Measurements from ENCODE around the gene RBMS2.
"Not testable (repeated sequence)": the region's sequence is repeated elsewhere in the genome, so short reads cannot be mapped to it uniquely, and the experiment has no call there.

RBMS2 gene

DNA sequence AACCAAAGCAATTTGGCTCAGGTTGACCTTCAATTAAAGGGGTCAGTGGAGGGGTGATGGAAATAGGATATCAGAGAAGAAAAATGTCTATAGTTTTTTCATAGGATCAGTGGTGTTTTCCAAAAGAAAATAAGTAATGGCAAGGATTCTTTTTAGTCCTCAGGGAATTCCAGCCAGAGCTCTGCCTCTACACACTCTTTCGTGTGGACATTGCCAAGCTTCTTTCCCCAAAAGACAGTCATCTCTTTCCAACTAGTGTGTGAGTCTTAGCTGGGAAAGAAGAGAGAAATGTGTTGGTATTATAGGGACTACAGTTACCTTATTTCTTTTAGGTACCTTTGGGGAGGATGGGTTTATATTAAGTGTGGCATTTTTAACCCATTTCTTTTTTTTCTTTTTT, 46.5 kb downstream of the RBMS2 start:
- TF ChIP-seq, protein P1, sequence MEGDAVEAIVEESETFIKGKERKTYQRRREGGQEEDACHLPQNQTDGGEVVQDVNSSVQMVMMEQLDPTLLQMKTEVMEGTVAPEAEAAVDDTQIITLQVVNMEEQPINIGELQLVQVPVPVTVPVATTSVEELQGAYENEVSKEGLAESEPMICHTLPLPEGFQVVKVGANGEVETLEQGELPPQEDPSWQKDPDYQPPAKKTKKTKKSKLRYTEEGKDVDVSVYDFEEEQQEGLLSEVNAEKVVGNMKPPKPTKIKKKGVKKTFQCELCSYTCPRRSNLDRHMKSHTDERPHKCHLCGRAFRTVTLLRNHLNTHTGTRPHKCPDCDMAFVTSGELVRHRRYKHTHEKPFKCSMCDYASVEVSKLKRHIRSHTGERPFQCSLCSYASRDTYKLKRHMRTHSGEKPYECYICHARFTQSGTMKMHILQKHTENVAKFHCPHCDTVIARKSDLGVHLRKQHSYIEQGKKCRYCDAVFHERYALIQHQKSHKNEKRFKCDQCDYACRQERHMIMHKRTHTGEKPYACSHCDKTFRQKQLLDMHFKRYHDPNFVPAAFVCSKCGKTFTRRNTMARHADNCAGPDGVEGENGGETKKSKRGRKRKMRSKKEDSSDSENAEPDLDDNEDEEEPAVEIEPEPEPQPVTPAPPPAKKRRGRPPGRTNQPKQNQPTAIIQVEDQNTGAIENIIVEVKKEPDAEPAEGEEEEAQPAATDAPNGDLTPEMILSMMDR (IDR thresholded peaks at IDR 0.05; ENCODE audit: low read depth, low read length, missing control alignments): no peak
- no peak overlapping the region for H3K27ac ChIP-seq
- no peak for DNase-seq
- no peaks in the 10 kb centered on the region for H3K27me3 ChIP-seq (replicated peaks)
- H3K4me3 ChIP-seq (ENCODE audit: low read depth, low read length): no peak overlapping the region
- H3K36me3 ChIP-seq (replicated peaks): peaks cover 52% of the 10 kb centered on the region
- in situ Hi-C loops (cut with HindIII; ENCODE audit: low pct_ligation_motif_present, low sequenced_read_pairs): no loop called here

DNA sequence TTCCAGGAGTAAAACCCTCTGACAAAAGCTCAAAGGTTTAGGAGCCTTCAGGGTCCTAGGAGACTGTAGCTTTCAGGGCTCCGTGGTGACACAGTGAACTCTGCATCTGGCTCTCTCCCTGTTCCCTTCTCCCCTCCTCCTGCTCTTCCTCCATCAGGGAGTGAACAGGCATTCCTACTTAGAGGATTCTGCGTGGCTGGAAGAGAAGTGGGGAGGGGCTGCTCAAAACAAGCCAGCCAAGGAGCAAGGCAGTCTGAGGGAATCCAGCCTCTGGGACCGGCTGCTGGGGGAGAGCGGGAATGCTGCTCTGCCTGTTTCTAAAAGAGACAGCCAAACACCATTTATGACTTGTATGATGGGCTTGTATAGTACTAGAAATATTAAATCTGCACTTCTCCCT, 49.5 kb downstream of the RBMS2 start:
- in situ Hi-C loops (cut with HindIII; ENCODE audit: low pct_ligation_motif_present, low sequenced_read_pairs): no loop called here
- no peak for DNase-seq
- no peak overlapping the region for H3K27ac ChIP-seq
- TF ChIP-seq, protein P1 (IDR thresholded peaks at IDR 0.05; ENCODE audit: low read depth, low read length, missing control alignments): no peak
- no peak overlapping the region for H3K4me3 ChIP-seq (ENCODE audit: low read depth, low read length)
- peaks cover 50% of the 10 kb centered on the region for H3K36me3 ChIP-seq (replicated peaks)
- no peaks in the 10 kb centered on the region for H3K27me3 ChIP-seq (replicated peaks)

DNA sequence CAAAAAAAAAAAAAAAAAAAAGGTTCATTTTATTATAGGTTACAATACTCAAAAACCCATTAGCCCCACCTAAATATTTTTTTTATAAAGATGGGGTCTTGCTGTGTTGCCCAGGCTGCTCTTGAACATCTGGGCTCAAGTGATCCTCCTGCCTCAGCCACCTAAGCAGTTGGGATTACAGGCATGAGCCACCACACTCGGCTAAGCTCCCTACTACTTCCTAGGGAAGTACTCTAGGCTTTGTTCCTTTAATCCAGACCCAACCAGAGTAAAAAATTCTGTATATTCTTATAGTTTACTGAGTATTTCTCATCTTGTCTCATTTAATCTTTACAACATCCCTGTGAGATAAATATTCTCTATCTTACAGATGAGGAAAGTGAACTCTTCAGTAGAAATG, 50.7 kb downstream of the RBMS2 start:
- in situ Hi-C loops (cut with HindIII; ENCODE audit: low pct_ligation_motif_present, low sequenced_read_pairs): no loop called here
- Histone ChIP-seq H3K27ac (no peak overlapping the region), H3K36me3 (replicated peaks) (peaks cover 48% of the 10 kb centered on the region), H3K4me3 (ENCODE audit: low read depth, low read length) (no peak overlapping the region), H3K27me3 (replicated peaks) (no peaks in the 10 kb centered on the region)
- TF ChIP-seq, protein P1 (IDR thresholded peaks at IDR 0.05; ENCODE audit: low read depth, low read length, missing control alignments): no peak
- no peak for DNase-seq

DNA sequence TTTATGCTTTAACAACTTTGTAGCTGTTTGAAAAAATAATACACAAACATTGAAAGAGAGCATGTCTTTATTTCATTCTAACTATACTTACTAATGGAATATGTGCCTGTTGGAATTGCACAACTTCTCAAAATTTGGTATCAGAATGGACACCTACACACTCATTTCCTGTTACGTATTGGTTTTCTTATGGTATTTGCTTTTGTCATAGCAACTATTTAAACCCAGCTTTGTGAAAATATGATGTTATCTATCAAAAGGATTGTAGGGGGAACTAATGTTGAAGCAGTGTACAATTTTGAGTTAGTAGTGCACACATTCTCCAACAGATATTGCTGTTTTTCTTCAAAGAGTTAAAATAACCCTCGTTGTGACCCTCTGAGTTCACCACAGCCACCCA, 52.6 kb downstream of the RBMS2 start:
- Histone ChIP-seq H3K36me3 (replicated peaks) (peaks cover 40% of the 10 kb centered on the region), H3K4me3 (ENCODE audit: low read depth, low read length) (no peak overlapping the region), H3K27ac (peak overlapping the region; percentile 74), H3K27me3 (replicated peaks) (no peaks in the 10 kb centered on the region)
- peak; percentile 47 for DNase-seq
- TF ChIP-seq, protein P1 (IDR thresholded peaks at IDR 0.05; ENCODE audit: low read depth, low read length, missing control alignments): no peak
- in situ Hi-C loops (cut with HindIII; ENCODE audit: low pct_ligation_motif_present, low sequenced_read_pairs): no loop called here

DNA sequence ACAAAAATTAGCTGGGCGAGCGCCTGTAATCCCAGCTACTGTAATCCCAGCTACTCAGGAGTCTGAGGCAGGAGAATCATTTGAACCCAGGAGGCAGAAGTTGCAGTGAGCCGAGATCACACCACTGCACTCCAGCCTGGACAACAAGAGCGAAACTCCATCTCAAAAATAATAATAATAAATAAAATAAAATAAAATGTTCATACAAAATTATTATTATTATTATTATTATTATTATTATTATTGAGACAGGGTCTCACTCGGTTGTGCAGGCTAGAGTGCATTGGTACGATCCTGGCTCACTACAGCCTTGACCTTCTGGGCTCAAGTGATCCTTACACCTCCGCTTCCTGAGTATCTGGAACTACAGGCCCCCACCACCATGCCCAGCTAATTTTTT, 55.6 kb downstream of the RBMS2 start:
- DNase-seq; H3K27ac ChIP-seq; in situ Hi-C loops (cut with HindIII; ENCODE audit: low pct_ligation_motif_present, low sequenced_read_pairs); H3K27me3 ChIP-seq (replicated peaks); H3K4me3 ChIP-seq (ENCODE audit: low read depth, low read length): not testable (repeated sequence)
- peaks cover 29% of the 10 kb centered on the region for H3K36me3 ChIP-seq (replicated peaks)

DNA sequence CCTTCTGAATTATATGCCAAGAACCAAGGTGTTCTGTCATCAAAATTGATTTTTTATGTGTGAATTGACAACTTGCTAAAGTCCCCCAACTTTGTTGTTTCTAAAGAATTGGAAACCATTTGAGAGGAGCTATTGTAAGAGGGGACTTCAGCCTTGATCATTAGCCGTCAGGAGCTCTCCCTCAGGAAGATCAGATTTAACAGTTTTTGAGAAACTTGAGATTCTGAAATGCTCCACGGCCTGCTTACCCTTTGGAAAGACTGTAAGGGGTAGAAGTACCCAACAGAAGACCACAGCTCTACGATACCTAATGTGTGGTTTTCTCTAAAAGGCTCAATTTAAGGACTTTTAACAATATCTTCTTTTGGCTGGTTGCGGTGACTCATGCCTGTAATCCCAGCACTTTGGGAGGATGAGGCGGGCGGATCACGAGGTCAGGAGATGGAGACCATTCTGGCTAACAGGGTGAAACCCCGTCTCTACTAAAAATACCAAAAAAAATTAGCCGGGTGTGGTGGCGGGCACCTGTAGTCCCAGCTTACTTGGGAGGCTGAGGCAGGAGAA, 57.4 kb downstream of the RBMS2 start:
- DNase-seq: no peak
- Histone ChIP-seq H3K27me3 (replicated peaks) (no peaks in the 10 kb centered on the region), H3K36me3 (replicated peaks) (peaks cover 29% of the 10 kb centered on the region), H3K4me3 (ENCODE audit: low read depth, low read length) (no peak overlapping the region), H3K27ac (no peak overlapping the region)
- TF ChIP-seq, protein P1 (IDR thresholded peaks at IDR 0.05; ENCODE audit: low read depth, low read length, missing control alignments): no peak
- in situ Hi-C loops (cut with HindIII; ENCODE audit: low pct_ligation_motif_present, low sequenced_read_pairs): no loop called here
